Kidney capillary endothelial cell (primary cell): Measurements from ENCODE around the gene ELP6.
"Not testable (repeated sequence)": the region's sequence is repeated elsewhere in the genome, so short reads cannot be mapped to it uniquely, and the experiment has no call there.

Source experiments
- DNase-seq: peaks from one replicate; pipeline ENCODE4 v3.0.0-alpha.2; 2018; ENCODE audit warnings: low spot score

ELP6 gene

GRCh38 chr3:47464588-47464987 lies 48.9 kb downstream of the ELP6 start:
- DNase-seq = no peak

DNA sequence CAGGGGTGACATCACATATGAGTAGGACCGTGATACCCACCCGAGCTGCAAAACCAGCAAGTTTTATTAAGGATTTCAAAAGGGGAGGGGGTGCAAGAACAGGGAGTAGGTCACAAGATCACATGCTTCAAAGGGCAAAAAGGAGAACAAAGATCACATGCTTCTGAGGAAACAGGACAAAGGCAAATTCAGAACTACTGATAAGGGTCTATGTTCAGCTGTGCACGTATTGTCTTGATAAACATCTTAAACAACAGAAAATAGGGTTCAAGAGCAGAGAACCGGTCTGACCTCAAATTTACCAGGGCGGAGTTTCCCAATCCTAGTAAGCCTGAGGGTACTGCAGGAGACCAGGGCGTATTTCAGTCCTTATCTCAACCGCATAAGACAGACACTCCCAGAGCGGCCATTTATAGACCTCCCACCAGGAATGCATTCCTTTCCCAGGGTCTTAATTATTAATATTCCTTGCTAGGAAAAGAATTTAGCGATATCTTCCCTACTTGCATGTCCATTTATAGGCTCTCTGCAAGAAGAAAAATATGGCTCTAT lies 53.9 kb downstream of the ELP6 start:
- DNase-seq = not testable (repeated sequence)

GRCh38 chr3:47456984-47457383 lies 56.5 kb downstream of the ELP6 start:
- DNase-seq = no peak

DNA sequence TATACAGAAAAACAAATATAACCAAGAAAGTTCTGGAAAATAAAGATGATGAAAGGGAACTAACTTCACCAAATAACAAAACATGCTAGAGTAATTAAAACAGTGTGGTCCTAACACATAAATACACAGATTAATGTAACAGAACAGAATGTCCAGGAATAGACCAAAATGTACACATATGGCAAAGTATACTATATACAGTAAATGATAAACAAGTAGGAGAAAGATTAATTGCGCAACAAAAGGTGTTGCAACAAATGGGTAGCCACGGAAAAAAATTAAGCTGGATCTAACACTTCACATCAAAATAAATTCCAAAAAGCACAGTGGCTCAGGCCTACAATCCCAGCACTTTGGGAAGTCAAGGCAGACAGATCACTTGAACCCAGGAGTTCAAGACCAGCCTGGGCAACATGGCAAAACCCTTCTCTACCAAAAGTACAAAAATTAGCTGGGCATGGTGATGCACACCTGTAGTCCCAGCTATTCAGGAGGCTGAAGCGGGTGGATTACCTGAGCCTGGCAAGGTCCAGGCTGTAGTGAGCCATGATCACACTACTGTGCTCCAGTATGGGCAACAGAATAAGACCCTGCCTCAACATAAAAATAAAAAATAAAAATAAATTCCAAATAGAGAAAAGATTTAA lies 57.6 kb downstream of the ELP6 start:
- DNase-seq = no peak

DNA sequence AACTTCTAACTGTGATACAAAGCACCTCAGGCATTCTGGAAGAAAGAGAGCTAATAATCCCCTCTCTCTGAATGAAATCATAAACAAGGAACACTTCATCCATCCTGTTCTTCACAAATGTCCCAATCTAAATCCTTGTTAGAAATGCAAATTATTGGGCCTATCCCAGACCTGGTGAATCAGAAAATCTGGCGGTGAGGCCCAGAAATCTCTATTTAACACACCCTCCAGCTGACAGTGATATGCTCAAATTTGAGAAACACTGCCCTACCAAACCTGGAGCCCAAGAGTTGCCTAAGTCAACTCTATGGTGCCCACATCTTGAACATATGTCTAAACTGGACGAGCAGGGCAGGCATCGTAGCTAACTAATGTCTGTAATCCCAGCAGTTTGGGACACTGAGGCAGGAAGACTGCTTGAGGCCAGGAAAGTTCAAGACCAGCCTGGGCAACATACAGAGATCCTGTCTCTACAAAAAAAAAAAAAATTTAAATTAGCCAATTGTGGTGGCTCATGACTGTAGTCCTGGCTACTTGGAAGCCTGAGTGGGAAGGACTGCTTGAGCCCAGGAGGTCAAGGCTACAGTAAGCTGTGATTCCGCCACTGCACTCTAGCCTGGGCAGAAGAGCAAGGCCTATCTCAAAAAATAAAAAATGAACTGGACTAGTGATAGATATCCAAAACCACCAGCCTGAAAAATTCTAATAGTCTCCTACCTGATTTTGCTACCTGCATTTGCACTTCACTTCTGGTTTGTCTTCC lies 60.9 kb downstream of the ELP6 start:
- DNase-seq = no peak
